Trophoblast cell (in vitro differentiated cells and primary cell): ENCODE data around the gene HPDL.
A peak's percentile ranks its signal among the peaks of the same experiment; 100 is the strongest.

Source experiments
- DNase-seq, 2 donors: peaks; one replicate each; pipeline ENCODE4 v3.0.0-alpha.2; 2016
- H2AFZ ChIP-seq: 2 replicates; pipeline ENCODE4 v1.6.1; 2013; ENCODE audit warnings: low read length, moderate library complexity, mild to moderate bottlenecking; ENCODE audit not compliant: insufficient read depth, poor library complexity
- H2AK5ac ChIP-seq: 2 replicates; pipeline ENCODE4 v1.6.1; 2013; ENCODE audit warnings: mild to moderate bottlenecking, low read length
- H2BK120ac ChIP-seq: 2 replicates; pipeline ENCODE4 v1.6.1; 2013; ENCODE audit warnings: low read length, mild to moderate bottlenecking, moderate library complexity; ENCODE audit not compliant: insufficient read depth, poor library complexity
- H2BK12ac ChIP-seq: 2 replicates; pipeline ENCODE4 v1.6.1; 2013; ENCODE audit warnings: mild to moderate bottlenecking, low read length, moderate library complexity
- H2BK5ac ChIP-seq: 2 replicates; pipeline ENCODE4 v1.6.1; 2013; ENCODE audit warnings: low read length, low read depth, moderate library complexity, mild to moderate bottlenecking; ENCODE audit not compliant: poor library complexity
- H3K14ac ChIP-seq: 2 replicates; pipeline ENCODE4 v1.6.1; 2013; ENCODE audit warnings: mild to moderate bottlenecking, low read length
- H3K18ac ChIP-seq: 2 replicates; pipeline ENCODE4 v1.6.1; 2013; ENCODE audit warnings: mild to moderate bottlenecking, low read length
- H3K23ac ChIP-seq: 2 replicates; pipeline ENCODE4 v1.6.1; 2013; ENCODE audit warnings: low read length
- H3K27ac ChIP-seq: 2 replicates; pipeline ENCODE4 v1.5.1; 2013; ENCODE audit warnings: low read depth, mild to moderate bottlenecking, inconsistent platforms, low read length, moderate library complexity
- H3K27me3 ChIP-seq: 2 replicates; pipeline ENCODE4 v1.6.1; 2013; ENCODE audit warnings: inconsistent platforms, mild to moderate bottlenecking, low read length, moderate library complexity; ENCODE audit not compliant: insufficient read depth
- H3K36me3 ChIP-seq, 2 experiments: 1 replicate in 1 of 2; 2 replicates in 1 of 2; pipeline ENCODE4 v1.6.1; 2013; ENCODE audit warnings: low read length in 2 of 2, mild to moderate bottlenecking in 2 of 2, moderate library complexity in 1 of 2; ENCODE audit not compliant: insufficient read depth in 2 of 2, control insufficient read depth in 1 of 2
- H3K4ac ChIP-seq: 2 replicates; pipeline ENCODE4 v1.6.1; 2013; ENCODE audit warnings: low read depth, mild to moderate bottlenecking, low read length, moderate library complexity
- H3K4me1 ChIP-seq, 2 experiments: 1 replicate in 1 of 2; 2 replicates in 1 of 2; pipeline ENCODE4 v1.6.1; 2013; ENCODE audit warnings: low read length in 2 of 2, mild to moderate bottlenecking in 2 of 2, moderate library complexity in 1 of 2; ENCODE audit not compliant: insufficient read depth in 2 of 2, control insufficient read depth in 1 of 2
- H3K4me2 ChIP-seq: 2 replicates; pipeline ENCODE4 v1.6.1; 2013; ENCODE audit warnings: inconsistent platforms, mild to moderate bottlenecking, low read length, moderate library complexity
- H3K4me3 ChIP-seq: 2 replicates; pipeline ENCODE4 v1.5.1; 2013; ENCODE audit warnings: mild to moderate bottlenecking, low read depth, low read length, inconsistent platforms
- H3K79me1 ChIP-seq: one replicate; pipeline ENCODE4 v1.6.1; 2013; ENCODE audit warnings: low read length
- H3K79me2 ChIP-seq: 2 replicates; pipeline ENCODE4 v1.6.1; 2013; ENCODE audit warnings: low read length, mild to moderate bottlenecking; ENCODE audit not compliant: control insufficient read depth, insufficient read depth, poor library complexity
- H3K9ac ChIP-seq: 2 replicates; pipeline ENCODE4 v1.6.1; 2013; ENCODE audit warnings: mild to moderate bottlenecking, low read length
- H3K9me3 ChIP-seq: 2 replicates; pipeline ENCODE4 v1.6.1; 2013; ENCODE audit warnings: low read depth, mild to moderate bottlenecking, control low read depth, inconsistent platforms, low read length; ENCODE audit not compliant: insufficient read depth
- H4K12ac ChIP-seq: 2 replicates; pipeline ENCODE4 v1.6.1; 2013; ENCODE audit warnings: low read depth, mild to moderate bottlenecking, low read length, moderate library complexity
- H4K8ac ChIP-seq: 2 replicates; pipeline ENCODE4 v1.6.1; 2013; ENCODE audit warnings: low read depth, mild to moderate bottlenecking, low read length, moderate library complexity
- H4K91ac ChIP-seq: one replicate; pipeline ENCODE4 v1.6.1; 2013; ENCODE audit warnings: low read depth, mild to moderate bottlenecking, low read length, moderate library complexity
- WGBS: extraction: QIAGEN DNeasy Blood & Tissue Kit; methylation state at CpG from one replicate; pipeline ENCODE4 v1.1.7; 2013; ENCODE audit warnings: missing lambda C conversion rate; ENCODE audit not compliant: insufficient read length, insufficient coverage; ENCODE audit errors: extremely low coverage; 5-methylcytosine and 5-hydroxymethylcytosine counted together

HPDL gene

DNA sequence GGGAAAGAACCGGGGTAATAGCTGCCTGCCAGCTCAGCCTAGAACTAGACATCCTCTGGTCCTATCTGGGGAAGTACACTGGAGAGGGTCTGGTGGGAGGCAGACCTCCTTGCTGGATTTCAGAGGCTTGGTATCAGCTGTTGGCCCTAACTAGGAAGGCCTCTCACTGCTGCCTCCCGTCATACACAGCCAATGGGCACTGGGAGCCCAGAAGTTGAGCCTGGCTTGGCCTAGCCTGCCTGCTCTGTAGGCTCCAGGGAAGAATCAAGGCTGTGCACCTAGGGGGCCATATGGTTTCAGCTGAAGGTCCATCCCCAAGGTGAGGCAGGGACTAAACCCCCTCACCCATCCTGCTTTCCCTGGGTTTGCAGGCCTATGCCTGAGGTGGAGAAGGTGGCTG lies 17.8 kb downstream of the HPDL start:
- Histone ChIP-seq H3K9ac (no peak overlapping the region), H3K18ac (no peak overlapping the region), H3K4ac (no peak overlapping the region), H3K4me3 (no peak overlapping the region), H3K27ac (no peak overlapping the region), H3K9me3 (no peaks in the 10 kb centered on the region), H2AFZ (no peak overlapping the region), H2BK5ac (no peak overlapping the region), H4K8ac (no peak overlapping the region), H2AK5ac (no peak overlapping the region), H2BK12ac (no peak overlapping the region), H3K23ac (no peak overlapping the region), H4K91ac (no peak overlapping the region), H3K4me2 (no peak overlapping the region), H3K79me1 (peaks cover 7% of the 10 kb centered on the region), H3K79me2 (peaks cover 5% of the 10 kb centered on the region), H4K12ac (no peak overlapping the region), H3K36me3 (peaks cover 22 to 29% of the 10 kb centered on the region in 2 experiments), H2BK120ac (no peak overlapping the region), H3K4me1 (peaks cover 21 to 29% of the 10 kb centered on the region in 2 experiments), H3K27me3 (no peaks in the 10 kb centered on the region), H3K14ac (no peak overlapping the region)
- no peak for DNase-seq
- WGBS, result no CpG with 5 or more reads among the region's 2 CpGs

DNA sequence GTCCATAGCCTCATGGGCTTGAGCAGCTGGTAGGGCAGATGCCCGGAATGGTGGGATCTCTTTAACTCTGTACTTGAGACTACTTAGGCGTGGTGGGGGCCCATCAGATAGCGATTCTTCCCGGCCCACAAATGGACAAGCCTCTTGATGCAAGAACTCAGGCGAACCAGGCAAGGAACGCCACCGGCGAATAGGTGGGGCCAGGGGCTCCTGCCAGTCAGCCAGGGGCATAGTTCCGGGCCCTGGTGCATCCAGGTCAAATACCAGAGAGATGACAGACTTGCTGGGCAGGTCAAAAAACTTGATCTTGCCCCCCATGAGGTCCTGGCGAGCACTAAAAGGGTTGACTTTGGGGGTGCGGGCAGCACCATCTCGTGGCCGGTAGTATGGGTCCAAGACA lies 18.3 kb downstream of the HPDL start:
- Histone ChIP-seq H3K18ac (no peak overlapping the region), H3K4me1 (peaks cover 21 to 31% of the 10 kb centered on the region in 2 experiments), H4K91ac (no peak overlapping the region), H3K4ac (no peak overlapping the region), H2AFZ (no peak overlapping the region), H3K27me3 (no peaks in the 10 kb centered on the region), H2BK120ac (no peak overlapping the region), H3K9ac (no peak overlapping the region), H4K12ac (no peak overlapping the region), H3K4me3 (no peak overlapping the region), H3K4me2 (no peak overlapping the region), H3K27ac (no peak overlapping the region), H2BK12ac (no peak overlapping the region), H3K9me3 (no peaks in the 10 kb centered on the region), H3K23ac (no peak overlapping the region), H3K79me1 (peaks cover 3% of the 10 kb centered on the region), H3K36me3 (peaks cover 22 to 29% of the 10 kb centered on the region in 2 experiments), H4K8ac (no peak overlapping the region), H2AK5ac (no peak overlapping the region), H3K14ac (no peak overlapping the region), H3K79me2 (peaks cover 2% of the 10 kb centered on the region), H2BK5ac (no peak overlapping the region)
- DNase-seq, result no peak
- WGBS, result no CpG with 5 or more reads among the region's 13 CpGs

DNA sequence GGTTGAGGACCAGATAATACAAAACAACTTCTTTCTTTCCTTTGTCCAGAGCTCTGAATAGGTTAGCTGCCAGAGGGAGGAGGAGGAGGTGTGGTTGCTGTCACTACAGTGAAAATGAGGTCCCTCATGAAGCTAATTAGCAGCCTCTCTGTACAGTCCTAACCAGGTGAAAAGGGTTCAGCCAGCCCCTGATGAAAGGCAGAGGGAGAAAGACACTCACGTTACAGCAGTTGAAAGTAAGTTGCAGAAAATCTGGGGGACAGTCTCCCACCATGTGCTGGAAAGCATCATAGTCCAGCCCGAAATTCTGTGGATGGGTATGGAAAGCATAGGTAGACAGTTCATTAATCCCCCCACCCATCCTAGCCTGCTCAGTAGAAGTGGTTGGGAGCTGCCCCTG lies 19.8 kb downstream of the HPDL start:
- no peak overlapping the region for H3K4ac ChIP-seq
- no peaks in the 10 kb centered on the region for H3K79me1 ChIP-seq
- no peak overlapping the region for H3K4me2 ChIP-seq
- H3K36me3 ChIP-seq, result peaks cover 22 to 29% of the 10 kb centered on the region in 2 experiments
- H2AK5ac ChIP-seq, result no peak overlapping the region
- H3K4me1 ChIP-seq, result peaks cover 15 to 21% of the 10 kb centered on the region in 2 experiments
- no peak overlapping the region for H3K9ac ChIP-seq
- no peak overlapping the region for H2BK12ac ChIP-seq
- H2BK5ac ChIP-seq, result no peak overlapping the region
- no peak overlapping the region for H3K14ac ChIP-seq
- H3K27me3 ChIP-seq, result no peaks in the 10 kb centered on the region
- H4K12ac ChIP-seq, result no peak overlapping the region
- H4K8ac ChIP-seq, result no peak overlapping the region
- no peak overlapping the region for H3K18ac ChIP-seq
- H3K4me3 ChIP-seq, result no peak overlapping the region
- H3K9me3 ChIP-seq, result no peaks in the 10 kb centered on the region
- DNase-seq, result no peak
- no peak overlapping the region for H2BK120ac ChIP-seq
- H3K79me2 ChIP-seq, result no peaks in the 10 kb centered on the region
- WGBS, result no CpG with 5 or more reads among the region's 2 CpGs
- H3K23ac ChIP-seq, result no peak overlapping the region
- no peak overlapping the region for H3K27ac ChIP-seq
- H2AFZ ChIP-seq, result no peak overlapping the region
- no peak overlapping the region for H4K91ac ChIP-seq

DNA sequence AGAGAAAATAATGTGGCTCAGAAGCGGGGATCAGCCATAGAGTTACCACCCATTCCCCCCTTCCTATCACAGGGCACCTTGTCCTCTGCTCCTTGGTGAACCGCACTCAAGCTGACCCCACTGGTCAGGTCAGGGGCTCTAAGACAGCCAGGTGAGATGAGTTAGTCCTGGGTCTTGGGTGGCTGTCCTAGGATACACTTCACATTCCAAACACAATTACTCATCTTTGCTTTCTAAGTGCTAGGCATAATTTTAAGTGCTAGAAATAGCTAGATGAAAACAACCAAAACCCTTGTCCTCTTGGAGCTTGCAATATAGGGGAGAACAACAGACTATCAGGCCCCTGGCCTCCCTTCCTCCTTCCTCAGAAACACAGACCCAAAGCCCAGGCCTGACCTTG lies 21.3 kb downstream of the HPDL start:
- H3K4ac ChIP-seq, result no peak overlapping the region
- H3K4me3 ChIP-seq, result no peak overlapping the region
- no peak overlapping the region for H3K14ac ChIP-seq
- no peaks in the 10 kb centered on the region for H3K79me1 ChIP-seq
- no CpG with 5 or more reads among the region's 2 CpGs for WGBS
- H3K9me3 ChIP-seq, result no peaks in the 10 kb centered on the region
- peak overlapping the region; percentile 16 for H3K4me2 ChIP-seq
- no peak overlapping the region for H4K8ac ChIP-seq
- no peaks in the 10 kb centered on the region for H3K27me3 ChIP-seq
- H3K4me1 ChIP-seq, result peaks cover 15 to 21% of the 10 kb centered on the region in 2 experiments
- H2BK120ac ChIP-seq, result no peak overlapping the region
- peak overlapping the region; percentile 1 for H4K91ac ChIP-seq
- H3K79me2 ChIP-seq, result no peaks in the 10 kb centered on the region
- H3K27ac ChIP-seq, result peak overlapping the region; percentile 26
- no peak overlapping the region for H3K23ac ChIP-seq
- no peak overlapping the region for H4K12ac ChIP-seq
- no peak overlapping the region for H3K9ac ChIP-seq
- no peak overlapping the region for H2BK12ac ChIP-seq
- H2AK5ac ChIP-seq, result no peak overlapping the region
- peak in 1 of 2 donors; percentile 64 for DNase-seq
- H2AFZ ChIP-seq, result no peak overlapping the region
- peaks cover 14 to 16% of the 10 kb centered on the region in 2 experiments for H3K36me3 ChIP-seq
- H2BK5ac ChIP-seq, result no peak overlapping the region
- peak overlapping the region; percentile 7 for H3K18ac ChIP-seq
